PC-3 (cell line): Measurements from ENCODE around the gene SLC25A26. TPM values are rescaled to one million over a fixed set of nuclear protein-coding genes. Genes with fewer than 3 reads are reported as not detected.

ENCODE experiments used
- ATAC-seq: fragments of 200-7000 bp; cut with Tn5 transposase; 2 replicates; pipeline ENCODE4 v1.9.1; 2020; ENCODE audit warnings: mild to moderate bottlenecking, moderate library complexity
- BruUV-seq: library from RNA; stranded (reverse); fragments of 400-500 nt; replicated peaks from 2 replicates; lab custom pipeline; 2021; lab: Mats Ljungman, UMichigan
- CTCF ChIA-PET: fragments of 300-600 bp; sonication (Branson Sonifier 250); formaldehyde crosslinking; loops from one replicate; lab custom pipeline; 2022; ENCODE audit warnings: antibody characterized with exemption; lab: Charles Lee
- POLR2A ChIA-PET: fragments of 300-600 bp; sonication (Branson Sonifier 250); formaldehyde crosslinking; loops from one replicate; lab custom pipeline; 2022; ENCODE audit warnings: antibody characterized with exemption; ENCODE audit not compliant: unreplicated experiment; lab: Charles Lee
- DNase-seq: peaks from one replicate; pipeline ENCODE4 v3.0.0-alpha.2; 2015
- H2AFZ ChIP-seq: fragments of 300-600 bp; sonication (generic); 2 replicates; pipeline ENCODE4 v1.6.0; 2016; ENCODE audit warnings: antibody characterized with exemption, low read length
- H3F3A ChIP-seq: fragments of 300-600 bp; sonication (generic); one replicate; pipeline ENCODE4 v1.6.0; 2017; ENCODE audit warnings: antibody characterized with exemption, low read length, control low read depth, mild to moderate bottlenecking; ENCODE audit not compliant: unreplicated experiment
- H3K27ac ChIP-seq: fragments of 300-600 bp; sonication (generic); 2 replicates; pipeline ENCODE4 v1.5.1; 2016; ENCODE audit warnings: mild to moderate bottlenecking, low read length
- H3K27me3 ChIP-seq: fragments of 300-600 bp; sonication (generic); 2 replicates; pipeline ENCODE4 v1.6.1; 2016; ENCODE audit warnings: low read length, mixed read lengths
- H3K36me3 ChIP-seq: fragments of 300-600 bp; sonication (generic); 2 replicates; pipeline ENCODE4 v1.6.1; 2016; ENCODE audit warnings: low read depth, mixed run types, low read length, mixed read lengths
- H3K4me1 ChIP-seq: fragments of 300-600 bp; sonication (generic); 2 replicates; pipeline ENCODE4 v1.5.1; 2016; ENCODE audit warnings: low read length; ENCODE audit not compliant: insufficient read depth
- H3K4me2 ChIP-seq: fragments of 300-600 bp; sonication (generic); 2 replicates; pipeline ENCODE4 v1.6.0; 2016; ENCODE audit warnings: low read length
- H3K4me3 ChIP-seq: fragments of 300-600 bp; sonication (generic); 2 replicates; pipeline ENCODE4 v1.5.1; 2016; ENCODE audit warnings: mild to moderate bottlenecking, low read length, mixed read lengths
- H3K79me2 ChIP-seq: fragments of 300-600 bp; sonication (generic); 2 replicates; pipeline ENCODE4 v1.6.1; 2017; ENCODE audit warnings: low read length, mixed read lengths
- H3K9ac ChIP-seq: fragments of 300-600 bp; sonication (generic); 2 replicates; pipeline ENCODE4 v1.6.0; 2016; ENCODE audit warnings: mild to moderate bottlenecking, low read length
- H3K9me2 ChIP-seq: fragments of 300-600 bp; sonication (generic); replicated peaks from 2 replicates; pipeline ENCODE4 v1.6.1; 2016; ENCODE audit warnings: mixed run types, low read length, mixed read lengths
- H3K9me3 ChIP-seq: fragments of 300-600 bp; sonication (generic); 2 replicates; pipeline ENCODE4 v1.6.1; 2016; ENCODE audit warnings: low read length, mixed read lengths
- H4K20me1 ChIP-seq: fragments of 300-600 bp; sonication (generic); 2 replicates; pipeline ENCODE4 v1.6.1; 2016; ENCODE audit warnings: low read length, mixed read lengths
- CTCF ChIP-seq: fragments of 300-600 bp; sonication (generic); conservative IDR thresholded peaks from 2 replicates; pipeline ENCODE4 v1.5.1; 2017; ENCODE audit warnings: antibody characterized with exemption, low read depth, mild to moderate bottlenecking, low read length
- EZH2 ChIP-seq: fragments of 300-600 bp; sonication (generic); IDR thresholded peaks from one replicate; pipeline ENCODE4 v1.6.1; 2017; ENCODE audit warnings: antibody characterized with exemption, mild to moderate bottlenecking, low read length; ENCODE audit not compliant: unreplicated experiment
- EZH2phosphoT487 ChIP-seq: fragments of 300-600 bp; sonication (generic); IDR thresholded peaks from 2 replicates; pipeline ENCODE4 v1.6.1; 2018; ENCODE audit warnings: mild to moderate bottlenecking, antibody characterized with exemption, low read length, borderline replicate concordance
- intact Hi-C: fragments of 100-400 bp; cut with micrococcal nuclease; formaldehyde crosslinking; loops from 2 replicates; pipeline ENCODE4 v1.9.0; 2023
- total RNA-seq: library from RNA; depleted of rRNA; stranded (reverse); fragments of >200 nt; gene quantifications from 2 replicates; pipeline ENCODE4 v1.2.3, GENCODE V29; 2014

Gene SLC25A26
- total RNA-seq, 1 experiment from 2014 or later: 7.9 TPM

- DNase-seq (no peak), ATAC-seq (no peak)
- Histone ChIP-seq H3K27me3 (no peaks in the 10 kb centered on the region), H3K9me3 (no peaks in the 10 kb centered on the region), H3K36me3 (no peaks in the 10 kb centered on the region), H3K4me2 (no peak overlapping the region), H2AFZ (no peak overlapping the region), H3K79me2 (no peaks in the 10 kb centered on the region), H3F3A (no peaks in the 10 kb centered on the region), H3K4me1 (no peaks in the 10 kb centered on the region), H3K4me3 (no peak overlapping the region), H3K9ac (no peak overlapping the region), H3K9me2 (no peaks in the 10 kb centered on the region), H4K20me1 (no peaks in the 10 kb centered on the region), H3K27ac (no peak overlapping the region)
- no TSS peak for BruUV-seq
- intact Hi-C loops: no loop called here
- ChIA-PET CTCF (no interaction called here), POLR2A (no interaction called here)
- TF ChIP-seq EZH2phosphoT487 (no peak), CTCF (no peak), EZH2 (no peak)
These were observed 175.5 kb downstream of the SLC25A26 start for GRCh38 chr3:66396161-66396760.

GRCh38 chr3:66396888-66397287 is 176.1 kb downstream of the SLC25A26 start:
- DNase-seq (no peak), ATAC-seq (no peak)
- no peak overlapping the region for H3K9ac ChIP-seq
- H3K4me3 ChIP-seq: no peak overlapping the region
- no peaks in the 10 kb centered on the region for H3K4me1 ChIP-seq
- ChIA-PET CTCF (no interaction called here), POLR2A (no interaction called here)
- H3K36me3 ChIP-seq: no peaks in the 10 kb centered on the region
- intact Hi-C loops: no loop called here
- no peaks in the 10 kb centered on the region for H3F3A ChIP-seq
- H3K79me2 ChIP-seq: no peaks in the 10 kb centered on the region
- H3K9me2 ChIP-seq: no peaks in the 10 kb centered on the region
- H3K4me2 ChIP-seq: no peak overlapping the region
- H3K27me3 ChIP-seq: no peaks in the 10 kb centered on the region
- no peak overlapping the region for H3K27ac ChIP-seq
- H3K9me3 ChIP-seq: no peaks in the 10 kb centered on the region
- H2AFZ ChIP-seq: no peak overlapping the region
- TF ChIP-seq CTCF (no peak), EZH2phosphoT487 (no peak)
- no peaks in the 10 kb centered on the region for H4K20me1 ChIP-seq
- no TSS peak for BruUV-seq

GRCh38 chr3:66397745-66398144 is 176.9 kb downstream of the SLC25A26 start:
- Histone ChIP-seq H3K27me3 (no peaks in the 10 kb centered on the region), H3K27ac (no peak overlapping the region), H4K20me1 (no peaks in the 10 kb centered on the region), H3K9me3 (no peaks in the 10 kb centered on the region), H3K9me2 (no peaks in the 10 kb centered on the region), H3K4me1 (no peaks in the 10 kb centered on the region), H3F3A (no peaks in the 10 kb centered on the region), H3K4me3 (no peak overlapping the region), H2AFZ (no peak overlapping the region), H3K36me3 (no peaks in the 10 kb centered on the region), H3K4me2 (no peak overlapping the region), H3K9ac (no peak overlapping the region), H3K79me2 (no peaks in the 10 kb centered on the region)
- CTCF ChIA-PET: no interaction called here
- intact Hi-C loops: no loop called here
- no peak for TF ChIP-seq CTCF
- no peak for TF ChIP-seq EZH2phosphoT487
- TF ChIP-seq EZH2: no peak
- DNase-seq (no peak), ATAC-seq (no peak)
- POLR2A ChIA-PET: no interaction called here
- no TSS peak for BruUV-seq
